GM12878 (cell line): ENCODE measurements around the gene AREG. TPM values are rescaled to one million over a fixed set of nuclear protein-coding genes. Genes with fewer than 3 reads are reported as not detected.

Experiments used
- ATAC-seq: fragments of 200-7000 bp; cut with Tn5 transposase; 3 replicates; pipeline ENCODE4 v1.9.1; 2020; ENCODE audit warnings: mild to moderate bottlenecking, moderate library complexity
- BruUV-seq: library from RNA; stranded (reverse); fragments of 400-500 nt; replicated peaks from 2 replicates; lab custom pipeline; 2021; lab: Mats Ljungman, UMichigan
- CTCF ChIA-PET: fragments of 300-600 bp; sonication (Branson Sonifier 250); formaldehyde crosslinking; extraction: SDS; loops from one replicate; lab custom pipeline; 2021; ENCODE audit warnings: inconsistent platforms; lab: Yijun Ruan, JAX
- POLR2A ChIA-PET: fragments of 350-600 bp; formaldehyde crosslinking; extraction: SDS; loops from one replicate; lab custom pipeline; 2021; ENCODE audit warnings: inconsistent platforms; lab: Charles Lee
- RAD21 ChIA-PET: fragments of 300-600 bp; sonication (Branson Sonifier 250); formaldehyde crosslinking; loops from one replicate; lab custom pipeline; 2023; ENCODE audit warnings: antibody characterized with exemption; ENCODE audit not compliant: unreplicated experiment; lab: Charles Lee
- SMC1A ChIA-PET: fragments of 300-600 bp; sonication (Branson Sonifier 250); formaldehyde crosslinking; loops from one replicate; lab custom pipeline; 2023; ENCODE audit not compliant: unreplicated experiment, uncharacterized antibody; lab: Charles Lee
- DNase-seq: peaks from one replicate; pipeline ENCODE4 v3.0.0-alpha.2; 2011; ENCODE audit warnings: low read depth, low spot score
- FAIRE-seq: peaks from 3 replicates; lab custom pipeline; 2011; peaks lifted over from hg19 to GRCh38; lab: Jason Lieb, UNC
- H2AFZ ChIP-seq: 2 replicates; pipeline ENCODE4 v1.6.0; 2011; ENCODE audit warnings: low read depth, low read length, control low read depth; ENCODE audit not compliant: control insufficient read depth
- H3K27ac ChIP-seq: 2 replicates; pipeline ENCODE4 v1.5.1; 2011; ENCODE audit warnings: control low read depth; ENCODE audit not compliant: control insufficient read depth, insufficient read depth
- H3K27me3 ChIP-seq, 2 experiments: replicated peaks in 1 of 2; 2 replicates each; pipeline versions ENCODE4 v1.6.0 to v1.6.1; 2011; ENCODE audit warnings: low read length in 1 of 2; ENCODE audit not compliant: control insufficient read depth in 2 of 2, insufficient read depth in 2 of 2
- H3K36me3 ChIP-seq, 2 experiments: 2 replicates each; pipeline ENCODE4 v1.5.1; 2011; ENCODE audit warnings: low read length in 1 of 2; ENCODE audit not compliant: control insufficient read depth in 2 of 2, insufficient read depth in 2 of 2
- H3K4me1 ChIP-seq: 2 replicates; pipeline ENCODE4 v1.6.1; 2011; ENCODE audit warnings: mild to moderate bottlenecking, low read length, moderate library complexity, mixed read lengths; ENCODE audit not compliant: control insufficient read depth, insufficient read depth
- H3K4me2 ChIP-seq: 2 replicates; pipeline ENCODE4 v1.6.0; 2011; ENCODE audit warnings: control low read depth; ENCODE audit not compliant: control insufficient read depth, insufficient read depth
- H3K4me3 ChIP-seq: fragments of 200-600 bp; sonication (generic); 2 replicates; pipeline ENCODE4 v1.5.1; 2016
- H3K79me2 ChIP-seq: 2 replicates; pipeline ENCODE4 v1.6.0; 2011; ENCODE audit warnings: low read length; ENCODE audit not compliant: control insufficient read depth, insufficient read depth
- H3K9ac ChIP-seq: 2 replicates; pipeline ENCODE4 v1.8.0; 2011; ENCODE audit warnings: low read length, control low read depth, mixed read lengths; ENCODE audit not compliant: control insufficient read depth, insufficient read depth
- H3K9me3 ChIP-seq: replicated peaks from 3 replicates; pipeline ENCODE4 v1.5.1; 2011; ENCODE audit warnings: mild to moderate bottlenecking, low read length; ENCODE audit not compliant: control insufficient read depth, insufficient read depth
- H4K20me1 ChIP-seq: 2 replicates; pipeline ENCODE4 v1.6.0; 2011; ENCODE audit not compliant: control insufficient read depth, insufficient read depth
- BCLAF1 ChIP-seq: fragments of 450-650 bp; IDR thresholded peaks from 2 replicates; pipeline ENCODE4 v1.6.1; 2017; ENCODE audit warnings: antibody characterized with exemption, mild to moderate bottlenecking, moderate library complexity
- CHD1 ChIP-seq: IDR thresholded peaks from 2 replicates; pipeline ENCODE4 v1.6.1; 2012; ENCODE audit warnings: low read depth, low read length, improper control_type of control experiment
- CTCF ChIP-seq, 3 experiments: IDR thresholded peaks in 2 of 3; conservative IDR thresholded peaks in 1 of 3; 2 replicates each; pipeline ENCODE4 v1.5.1; 2011; ENCODE audit warnings: low read depth in 3 of 3, low read length in 3 of 3, mild to moderate bottlenecking in 3 of 3, control low read depth in 2 of 3, moderate library complexity in 2 of 3, inconsistent platforms in 1 of 3, mixed read lengths in 1 of 3; ENCODE audit not compliant: control insufficient read depth in 2 of 3, insufficient read depth in 1 of 3; ENCODE audit errors: extremely low read depth in 1 of 3
- EGR1 ChIP-seq, 2 experiments: IDR thresholded peaks; 1 replicate in 1 of 2; 2 replicates in 1 of 2; pipeline ENCODE4 v1.6.1; 2011 to 2012; ENCODE audit warnings: low read depth in 2 of 2, low read length in 2 of 2, borderline replicate concordance in 1 of 2, mild to moderate bottlenecking in 1 of 2, moderate library complexity in 1 of 2
- ESRRA ChIP-seq: IDR thresholded peaks from 2 replicates; pipeline ENCODE4 v1.6.1; 2012; ENCODE audit warnings: mild to moderate bottlenecking, low read length, improper control_type of control experiment
- HCFC1 ChIP-seq: fragments of 150-350 bp; IDR thresholded peaks from 2 replicates; pipeline ENCODE4 v1.6.1; 2014; ENCODE audit warnings: low read length
- IKZF1 ChIP-seq: fragments of 450-650 bp; conservative IDR thresholded peaks from 2 replicates; pipeline ENCODE4 v1.6.1; 2017; ENCODE audit warnings: antibody characterized with exemption, mild to moderate bottlenecking
- IRF4 ChIP-seq: IDR thresholded peaks from 2 replicates; pipeline ENCODE4 v1.6.1; 2011; ENCODE audit warnings: low read depth, low read length
- MTA2 ChIP-seq: fragments of 450-650 bp; IDR thresholded peaks from 2 replicates; pipeline ENCODE4 v1.6.1; 2016; ENCODE audit warnings: low read depth, mild to moderate bottlenecking, moderate library complexity
- SMAD1 ChIP-seq: fragments of 450-650 bp; IDR thresholded peaks from 2 replicates; pipeline ENCODE4 v1.6.1; 2018; ENCODE audit warnings: mild to moderate bottlenecking, low read depth; ENCODE audit not compliant: partially characterized antibody
- SMARCA5 ChIP-seq: fragments of 450-650 bp; IDR thresholded peaks from 2 replicates; pipeline ENCODE4 v1.6.1; 2017; ENCODE audit warnings: mild to moderate bottlenecking
- TCF3 ChIP-seq: IDR thresholded peaks from 2 replicates; pipeline ENCODE4 v1.6.1; 2012; ENCODE audit warnings: low read depth, mild to moderate bottlenecking, low read length, borderline replicate concordance; ENCODE audit not compliant: insufficient read depth
- ZBED1 ChIP-seq: IDR thresholded peaks from 2 replicates; pipeline ENCODE4 v1.6.1; 2016; ENCODE audit warnings: borderline replicate concordance
- ZNF384 ChIP-seq: IDR thresholded peaks from 2 replicates; pipeline ENCODE4 v1.6.1; 2012; ENCODE audit warnings: low read depth, mild to moderate bottlenecking, low read length, improper control_type of control experiment, borderline replicate concordance
- WGBS: methylation state at CpG from one replicate; pipeline ENCODE4 v1.1.6; 2016; ENCODE audit warnings: low lambda C conversion rate; ENCODE audit not compliant: insufficient replicate concordance, insufficient coverage; ENCODE audit errors: missing lambda C conversion rate; 5-methylcytosine and 5-hydroxymethylcytosine counted together
- in situ Hi-C: fragments of 300-500 bp; cut with MboI; formaldehyde crosslinking; loops from 9 replicates; pipeline ENCODE4 v1.14.3; 2018; ENCODE audit warnings: mixed read lengths
- intact Hi-C: fragments of 100-400 bp; cut with micrococcal nuclease; formaldehyde crosslinking; loops from one replicate; pipeline ENCODE4 v1.14.2; 2022; ENCODE audit not compliant: unreplicated experiment
- polyA plus RNA-seq, 11 experiments: library from polyadenylated mRNA; depleted of rRNA in 4 of 11; unstranded in 6 of 11; stranded (reverse) in 5 of 11; fragments of >200 nt; fragmentation: Nextera tagmentation in 4 of 11; fragmentation: Illumina TruSeq in 1 of 11; extraction: Ambion mirVana in 4 of 11; extraction: Trizol in 1 of 11; gene quantifications; 1 replicate in 1 of 11; 2 replicates in 10 of 11; pipeline versions ENCODE4 v1.2.1 to v1.2.3, GENCODE V29; 2011 to 2016; ENCODE audit warnings: inconsistent platforms in 2 of 11, missing spikeins in 2 of 11, low read depth in 1 of 11
- total RNA-seq, 4 experiments: library from RNA; depleted of rRNA in 3 of 4; stranded (reverse); fragments of >200 nt in 3 of 4; fragmentation: Illumina TruSeq in 1 of 4; extraction: Trizol in 1 of 4; gene quantifications; 2 replicates each; pipeline versions ENCODE4 v1.2.1 to v1.2.3, GENCODE V29; 2013 to 2021

AREG gene
- total and polyA plus RNA-seq, 10 of the 15 experiments (the other 5 are each of a cell fraction or from before 2014, with no cell fraction given) = 0.25 to 0.37 TPM; not detected in 8

- Histone ChIP-seq H3K9ac (no peak overlapping the region), H3K4me3 (no peak overlapping the region), H3K79me2 (no peaks in the 10 kb centered on the region), H3K36me3 (no peaks in the 10 kb centered on the region), H4K20me1 (no peaks in the 10 kb centered on the region), H3K27me3 (no peaks in the 10 kb centered on the region), H2AFZ (no peak overlapping the region), H3K27ac (no peak overlapping the region), H3K4me1 (no peaks in the 10 kb centered on the region)
- RAD21 ChIA-PET = no interaction called here
- in situ Hi-C loops (no loop called here), intact Hi-C loops (no loop called here)
- no peak for DNase-seq
- POLR2A ChIA-PET = no interaction called here
- FAIRE-seq = no peak
- BruUV-seq = no TSS peak
- no peak for ATAC-seq
- TF ChIP-seq CHD1 = no peak
- TF ChIP-seq MTA2 = no peak
- no peak for TF ChIP-seq IKZF1
- TF ChIP-seq, all 136 proteins: peak for 0
- Histone ChIP-seq H3K4me2 (no peak overlapping the region), H3K9me3 (no peaks in the 10 kb centered on the region)
- ChIA-PET SMC1A (interaction anchor here (1.4 kb wide), 1 partner anchor 45 kb away, joined by 3 read pairs; no protein-coding TSS in a partner anchor), CTCF (interaction anchor here (0.7 kb wide), 1 partner anchor 156 kb away, joined by 3 read pairs; no protein-coding TSS in a partner anchor)
- 55% methylated on average over 1 of the region's 1 CpG for WGBS
Observed at GRCh38 chr4:74426101-74426500, 18.8 kb upstream of the AREG start.

GRCh38 chr4:74428276-74428675 lies 16.7 kb upstream of the AREG start:
- POLR2A ChIA-PET = no interaction called here
- Histone ChIP-seq H2AFZ (no peak overlapping the region), H3K27me3 (no peaks in the 10 kb centered on the region), H3K4me1 (no peaks in the 10 kb centered on the region), H3K36me3 (no peaks in the 10 kb centered on the region), H3K9me3 (no peaks in the 10 kb centered on the region), H3K9ac (no peak overlapping the region), H3K4me3 (no peak overlapping the region), H3K27ac (no peak overlapping the region), H4K20me1 (no peaks in the 10 kb centered on the region), H3K79me2 (no peaks in the 10 kb centered on the region), H3K4me2 (no peak overlapping the region)
- ATAC-seq (no peak), DNase-seq (no peak), FAIRE-seq (no peak)
- SMC1A ChIA-PET = interaction anchor here (0.9 kb wide), 1 partner anchor 14 kb away, joined by 3 read pairs; no protein-coding TSS in a partner anchor
- BruUV-seq = no TSS peak
- CTCF ChIA-PET = interaction anchor here (0.9 kb wide), 1 partner anchor 12 kb away, joined by 3 read pairs; no protein-coding TSS in a partner anchor
- in situ Hi-C loops (no loop called here), intact Hi-C loops (no loop called here)
- RAD21 ChIA-PET = no interaction called here
- TF ChIP-seq BCLAF1 (no peak), SMAD1 (no peak), SMARCA5 (no peak), ZBED1 (no peak), IKZF1 (no peak), IRF4 (no peak), ZNF384 (no peak), CTCF (IDR thresholded peaks at IDR 0.05 in 2 of 3, conservative IDR thresholded peaks at IDR 0.05 in 1 of 3; ENCODE audit: control insufficient read depth in 2 of 3, extremely low read depth in 1 of 3, insufficient read depth in 1 of 3, low read depth in 3 of 3, low read length in 3 of 3) (no peak), TCF3 (no peak), ESRRA (no peak), EGR1 (IDR thresholded peaks at IDR 0.05; ENCODE audit: borderline replicate concordance in 1 of 2, low read depth in 2 of 2, low read length in 2 of 2) (no peak), HCFC1 (no peak)
